Measurements from ENCODE around the gene GIMD1.

The GIMD1 gene

DNA sequence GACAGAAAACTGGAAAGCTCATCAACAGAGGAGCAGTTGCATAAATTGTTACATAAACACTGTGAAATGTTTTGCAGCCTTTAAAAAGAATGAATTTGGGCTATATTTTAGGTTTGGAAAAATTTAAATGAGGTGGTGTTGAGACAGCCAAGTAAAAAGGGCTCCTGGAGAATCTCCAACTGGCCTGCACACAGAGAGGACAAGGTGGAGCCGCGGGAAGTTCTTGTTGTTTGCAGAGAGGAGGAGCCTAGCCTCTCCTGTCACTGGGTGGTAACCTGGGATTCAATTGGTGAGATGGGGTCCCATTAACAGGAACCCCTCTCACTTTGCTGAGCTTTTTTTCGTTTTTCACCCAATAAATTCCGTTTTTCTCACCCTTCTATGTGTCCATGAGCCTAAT lies 13.4 kb downstream of the GIMD1 start:
- H3K9ac ChIP-seq (ENCODE audit: low read depth in 1 of 2, low read length in 2 of 2), result no peak overlapping the region
- H3K27me3 ChIP-seq (ENCODE audit: control insufficient read depth in 1 of 2, insufficient read depth in 2 of 2, low read length in 2 of 2), result no peaks in the 10 kb centered on the region
- no peaks in the 10 kb centered on the region for H3K9me3 ChIP-seq (ENCODE audit: control insufficient read depth in 1 of 2, low read length in 2 of 2)
- peaks cover 0 to 11% of the 10 kb centered on the region in 2 donors for H3K36me3 ChIP-seq (ENCODE audit: control insufficient read depth in 1 of 2, insufficient read depth in 2 of 2, low read length in 2 of 2)
- no peaks in the 10 kb centered on the region for H3K4me1 ChIP-seq (ENCODE audit: control insufficient read depth in 1 of 2, insufficient read depth in 2 of 2, low read length in 2 of 2)
- H3K27ac ChIP-seq (ENCODE audit: low read depth, low read length), result no peak overlapping the region
- no peak overlapping the region for H3K4me3 ChIP-seq (ENCODE audit: low read depth in 1 of 2, low read length in 2 of 2)

DNA sequence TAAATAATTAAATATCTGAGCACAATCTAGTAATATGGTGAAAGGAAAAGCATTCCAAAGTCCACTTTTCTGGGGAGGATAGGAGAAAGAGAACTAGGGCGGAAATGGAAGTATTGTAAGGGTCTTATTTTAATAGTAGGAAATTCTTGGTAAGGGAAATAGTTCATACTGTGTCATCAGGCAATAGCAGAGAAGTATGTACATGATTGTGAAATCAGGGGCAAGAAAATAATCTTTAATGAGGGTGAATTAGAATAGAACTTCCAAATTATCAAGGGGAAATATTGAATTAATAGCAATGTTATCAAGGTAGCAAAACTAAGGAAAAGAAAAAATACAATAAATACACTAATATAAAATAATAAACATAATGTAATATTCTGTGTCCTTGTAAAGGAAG lies 14.8 kb downstream of the GIMD1 start:
- Histone ChIP-seq H3K27me3 (ENCODE audit: control insufficient read depth in 1 of 2, insufficient read depth in 2 of 2, low read length in 2 of 2) (no peaks in the 10 kb centered on the region), H3K27ac (ENCODE audit: low read depth, low read length) (no peak overlapping the region), H3K36me3 (ENCODE audit: control insufficient read depth in 1 of 2, insufficient read depth in 2 of 2, low read length in 2 of 2) (peaks cover 5 to 12% of the 10 kb centered on the region in 2 donors), H3K4me1 (ENCODE audit: control insufficient read depth in 1 of 2, insufficient read depth in 2 of 2, low read length in 2 of 2) (no peaks in the 10 kb centered on the region), H3K9me3 (ENCODE audit: control insufficient read depth in 1 of 2, low read length in 2 of 2) (no peaks in the 10 kb centered on the region), H3K4me3 (ENCODE audit: low read depth in 1 of 2, low read length in 2 of 2) (no peak overlapping the region), H3K9ac (ENCODE audit: low read depth in 1 of 2, low read length in 2 of 2) (no peak overlapping the region)

DNA sequence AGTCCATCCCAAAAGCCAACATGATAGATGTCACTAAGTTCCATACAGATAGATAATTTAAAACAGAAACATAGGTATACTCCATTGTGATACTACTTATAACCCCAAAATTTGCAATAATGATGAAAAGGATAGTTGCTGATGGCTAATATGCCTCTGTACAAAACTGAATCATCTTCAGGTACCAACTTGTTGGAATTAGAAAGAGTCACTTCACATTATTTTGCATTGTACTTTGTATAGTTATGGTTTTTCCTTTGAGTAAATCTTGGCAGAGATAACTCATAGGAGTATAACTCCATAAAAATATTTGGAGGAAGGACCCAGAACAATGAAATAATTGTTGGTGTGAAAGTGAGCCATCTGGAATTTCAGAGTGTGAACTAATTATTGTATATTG lies 17.6 kb downstream of the GIMD1 start:
- Histone ChIP-seq H3K9me3 (ENCODE audit: control insufficient read depth in 1 of 2, low read length in 2 of 2) (no peaks in the 10 kb centered on the region), H3K4me3 (ENCODE audit: low read depth in 1 of 2, low read length in 2 of 2) (no peak overlapping the region), H3K4me1 (ENCODE audit: control insufficient read depth in 1 of 2, insufficient read depth in 2 of 2, low read length in 2 of 2) (no peaks in the 10 kb centered on the region), H3K9ac (ENCODE audit: low read depth in 1 of 2, low read length in 2 of 2) (no peak overlapping the region), H3K27ac (ENCODE audit: low read depth, low read length) (no peak overlapping the region), H3K36me3 (ENCODE audit: control insufficient read depth in 1 of 2, insufficient read depth in 2 of 2, low read length in 2 of 2) (peaks cover 9 to 19% of the 10 kb centered on the region in 2 donors), H3K27me3 (ENCODE audit: control insufficient read depth in 1 of 2, insufficient read depth in 2 of 2, low read length in 2 of 2) (no peaks in the 10 kb centered on the region)

DNA sequence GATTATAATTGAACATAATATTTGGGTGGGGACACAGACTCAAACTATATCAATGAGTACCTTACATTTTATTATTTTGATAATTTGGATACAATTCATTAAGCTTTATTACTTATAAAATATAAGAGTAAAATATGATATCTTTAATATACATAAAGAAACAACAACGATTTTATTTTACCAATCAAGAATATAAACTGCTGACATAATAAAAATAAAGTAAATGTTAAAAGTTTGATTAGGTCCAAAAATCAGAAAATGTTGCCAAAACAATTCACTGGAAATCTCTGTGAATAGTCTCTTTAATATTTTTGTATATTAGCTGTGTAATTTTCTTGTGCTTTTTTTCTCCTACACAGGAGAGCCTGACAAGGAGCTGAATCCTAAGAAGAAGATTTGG lies 21.4 kb downstream of the GIMD1 start:
- H3K27me3 ChIP-seq (ENCODE audit: control insufficient read depth in 1 of 2, insufficient read depth in 2 of 2, low read length in 2 of 2), result no peaks in the 10 kb centered on the region
- peaks cover 0 to 6% of the 10 kb centered on the region in 2 donors for H3K4me1 ChIP-seq (ENCODE audit: control insufficient read depth in 1 of 2, insufficient read depth in 2 of 2, low read length in 2 of 2)
- no peak overlapping the region for H3K9ac ChIP-seq (ENCODE audit: low read depth in 1 of 2, low read length in 2 of 2)
- no peaks in the 10 kb centered on the region for H3K9me3 ChIP-seq (ENCODE audit: control insufficient read depth in 1 of 2, low read length in 2 of 2)
- no peak overlapping the region for H3K27ac ChIP-seq (ENCODE audit: low read depth, low read length)
- H3K4me3 ChIP-seq (ENCODE audit: low read depth in 1 of 2, low read length in 2 of 2), result no peak overlapping the region
- peaks cover 9 to 19% of the 10 kb centered on the region in 2 donors for H3K36me3 ChIP-seq (ENCODE audit: control insufficient read depth in 1 of 2, insufficient read depth in 2 of 2, low read length in 2 of 2)

DNA sequence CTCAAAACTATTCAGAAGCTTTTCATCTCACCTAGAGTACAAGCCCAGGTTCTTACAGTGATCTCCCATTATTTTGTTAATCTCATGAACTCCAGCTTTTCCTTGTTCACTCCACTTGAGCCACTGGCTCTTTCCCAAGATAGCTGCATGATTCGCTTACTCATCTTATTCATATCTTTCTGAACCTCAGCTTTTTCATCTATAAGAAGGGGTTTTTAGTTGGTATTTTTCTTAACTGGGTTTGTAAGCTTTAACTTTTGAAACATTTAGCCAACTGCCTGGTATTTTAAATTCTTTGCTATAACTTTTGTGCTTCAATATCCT lies 24.0 kb downstream of the GIMD1 start:
- Histone ChIP-seq H3K27me3 (ENCODE audit: control insufficient read depth in 1 of 2, insufficient read depth in 2 of 2, low read length in 2 of 2) (no peaks in the 10 kb centered on the region), H3K36me3 (ENCODE audit: control insufficient read depth in 1 of 2, insufficient read depth in 2 of 2, low read length in 2 of 2) (peaks cover 8 to 16% of the 10 kb centered on the region in 2 donors), H3K9ac (ENCODE audit: low read depth in 1 of 2, low read length in 2 of 2) (no peak overlapping the region), H3K4me1 (ENCODE audit: control insufficient read depth in 1 of 2, insufficient read depth in 2 of 2, low read length in 2 of 2) (peaks cover 0 to 6% of the 10 kb centered on the region in 2 donors), H3K4me3 (ENCODE audit: low read depth in 1 of 2, low read length in 2 of 2) (no peak overlapping the region), H3K27ac (ENCODE audit: low read depth, low read length) (no peak overlapping the region), H3K9me3 (ENCODE audit: control insufficient read depth in 1 of 2, low read length in 2 of 2) (no peaks in the 10 kb centered on the region)

DNA sequence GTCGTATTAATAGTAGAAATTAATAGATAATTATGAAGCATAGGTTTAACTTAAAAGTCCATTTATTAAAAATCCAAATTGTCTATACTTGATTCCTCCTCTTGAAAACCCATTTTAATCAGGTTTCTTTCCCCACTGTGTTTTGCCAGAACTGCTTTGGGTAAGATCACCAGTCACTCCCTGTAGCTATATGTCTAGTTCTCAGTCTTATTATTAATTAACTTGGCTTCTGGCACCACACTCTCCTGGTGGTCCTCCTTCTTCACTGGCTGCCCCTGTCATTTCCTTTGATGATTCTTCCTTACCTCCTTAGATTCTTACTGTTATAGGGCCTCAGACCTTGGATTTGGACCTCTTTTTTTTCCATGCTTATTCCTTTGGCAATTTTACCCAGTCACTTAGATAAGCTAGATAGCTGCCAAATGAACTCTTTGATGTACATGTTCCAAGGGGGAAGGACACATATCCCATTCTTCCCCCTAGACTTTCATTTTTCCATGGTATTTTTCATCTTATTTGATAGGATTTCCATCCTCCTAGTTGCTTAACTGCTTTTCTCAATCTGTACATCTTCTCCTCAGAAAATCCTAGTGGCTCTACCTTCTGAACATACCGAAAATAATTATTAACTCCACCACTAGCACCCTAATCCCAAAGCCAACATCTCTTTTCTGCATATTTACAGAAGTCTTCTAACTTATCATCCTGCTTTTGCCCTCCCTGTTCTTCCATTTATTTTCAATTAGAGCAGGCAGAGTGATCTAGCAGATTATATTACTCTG lies 24.5 kb downstream of the GIMD1 start:
- peaks cover 4 to 19% of the 10 kb centered on the region in 2 donors for H3K36me3 ChIP-seq (ENCODE audit: control insufficient read depth in 1 of 2, insufficient read depth in 2 of 2, low read length in 2 of 2)
- no peaks in the 10 kb centered on the region for H3K27me3 ChIP-seq (ENCODE audit: control insufficient read depth in 1 of 2, insufficient read depth in 2 of 2, low read length in 2 of 2)
- no peak overlapping the region for H3K9ac ChIP-seq (ENCODE audit: low read depth in 1 of 2, low read length in 2 of 2)

DNA sequence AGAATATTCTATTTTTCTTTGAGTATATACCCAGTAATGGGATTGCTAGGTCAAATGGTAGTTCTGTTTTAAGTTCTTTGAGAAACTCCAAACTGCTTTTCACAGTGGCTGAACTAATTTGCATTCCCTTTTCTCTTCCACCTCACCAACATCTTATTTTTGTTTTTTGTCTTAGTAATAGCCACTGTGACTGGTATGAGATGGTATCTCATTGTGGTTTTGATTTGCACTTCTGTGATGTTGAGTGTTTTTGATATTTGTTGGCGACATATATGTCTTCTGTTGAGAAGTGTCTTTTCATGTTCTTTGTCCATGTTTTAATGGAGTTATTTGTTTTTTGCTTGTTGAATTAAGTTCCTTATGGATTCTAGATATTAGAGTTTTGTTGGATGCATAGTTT lies 27.8 kb downstream of the GIMD1 start:
- peaks cover 0 to 6% of the 10 kb centered on the region in 2 donors for H3K4me1 ChIP-seq (ENCODE audit: control insufficient read depth in 1 of 2, insufficient read depth in 2 of 2, low read length in 2 of 2)
- no peak overlapping the region for H3K9ac ChIP-seq (ENCODE audit: low read depth in 1 of 2, low read length in 2 of 2)
- H3K27me3 ChIP-seq (ENCODE audit: control insufficient read depth in 1 of 2, insufficient read depth in 2 of 2, low read length in 2 of 2), result no peaks in the 10 kb centered on the region
- H3K4me3 ChIP-seq (ENCODE audit: low read depth in 1 of 2, low read length in 2 of 2), result no peak overlapping the region
- H3K27ac ChIP-seq (ENCODE audit: low read depth, low read length), result no peak overlapping the region
- peaks cover 0 to 5% of the 10 kb centered on the region in 2 donors for H3K9me3 ChIP-seq (ENCODE audit: control insufficient read depth in 1 of 2, low read length in 2 of 2)
- H3K36me3 ChIP-seq (ENCODE audit: control insufficient read depth in 1 of 2, insufficient read depth in 2 of 2, low read length in 2 of 2), result peaks cover 17 to 40% of the 10 kb centered on the region in 2 donors

More for the DNA sequence above, 24.5 kb downstream of the GIMD1 start:
- Histone ChIP-seq H3K27ac (ENCODE audit: low read depth, low read length) (no peak overlapping the region), H3K4me3 (ENCODE audit: low read depth in 1 of 2, low read length in 2 of 2) (no peak overlapping the region), H3K4me1 (ENCODE audit: control insufficient read depth in 1 of 2, insufficient read depth in 2 of 2, low read length in 2 of 2) (peaks cover 0 to 6% of the 10 kb centered on the region in 2 donors), H3K9me3 (ENCODE audit: control insufficient read depth in 1 of 2, low read length in 2 of 2) (no peaks in the 10 kb centered on the region)

DNA sequence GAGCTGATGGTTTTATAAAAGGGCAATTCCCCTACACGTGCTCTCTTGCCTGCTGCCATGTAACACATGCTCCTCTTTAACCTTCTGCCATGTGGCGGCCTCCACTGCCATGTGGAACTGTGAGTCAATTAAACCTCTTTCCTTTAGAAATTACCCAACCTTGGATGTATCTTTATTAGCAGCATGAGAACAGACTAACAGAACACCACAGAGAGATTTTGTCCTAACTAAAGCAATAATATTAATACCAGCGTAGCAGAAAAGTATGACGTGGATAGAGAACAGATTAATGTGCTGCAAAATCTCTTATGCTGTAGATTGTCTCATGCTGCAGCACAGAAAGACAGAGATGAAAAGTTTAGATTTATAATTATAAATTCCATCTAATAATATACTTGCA lies 29.1 kb downstream of the GIMD1 start:
- no peak overlapping the region for H3K4me3 ChIP-seq (ENCODE audit: low read depth in 1 of 2, low read length in 2 of 2)
- H3K36me3 ChIP-seq (ENCODE audit: control insufficient read depth in 1 of 2, insufficient read depth in 2 of 2, low read length in 2 of 2), result peaks cover 17 to 52% of the 10 kb centered on the region in 2 donors
- H3K27ac ChIP-seq (ENCODE audit: low read depth, low read length), result no peak overlapping the region
- H3K27me3 ChIP-seq (ENCODE audit: control insufficient read depth in 1 of 2, insufficient read depth in 2 of 2, low read length in 2 of 2), result no peaks in the 10 kb centered on the region
- H3K9me3 ChIP-seq (ENCODE audit: control insufficient read depth in 1 of 2, low read length in 2 of 2), result peaks cover 0 to 5% of the 10 kb centered on the region in 2 donors
- H3K4me1 ChIP-seq (ENCODE audit: control insufficient read depth in 1 of 2, insufficient read depth in 2 of 2, low read length in 2 of 2), result no peaks in the 10 kb centered on the region
- no peak overlapping the region for H3K9ac ChIP-seq (ENCODE audit: low read depth in 1 of 2, low read length in 2 of 2)

DNA sequence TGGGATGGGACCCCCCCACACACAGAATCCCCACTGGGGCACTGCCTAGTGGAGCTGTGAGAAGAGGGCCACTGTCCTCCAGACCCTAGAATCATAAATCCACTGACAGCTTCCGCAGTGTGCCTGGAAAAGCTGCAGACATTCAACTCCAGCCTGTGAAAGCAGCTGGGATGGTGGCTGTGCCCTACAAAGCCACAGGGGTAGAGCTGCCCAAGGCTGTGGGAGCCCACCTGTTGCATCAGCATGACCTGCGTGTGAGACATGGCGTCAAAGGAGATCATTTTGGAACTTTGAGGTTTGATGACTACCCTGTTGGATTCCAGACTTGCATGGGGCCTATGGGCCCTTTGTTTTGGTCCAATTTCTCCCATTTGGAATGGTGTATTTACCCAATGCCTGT lies 29.9 kb downstream of the GIMD1 start:
- no peaks in the 10 kb centered on the region for H3K4me1 ChIP-seq (ENCODE audit: control insufficient read depth in 1 of 2, insufficient read depth in 2 of 2, low read length in 2 of 2)

DNA sequence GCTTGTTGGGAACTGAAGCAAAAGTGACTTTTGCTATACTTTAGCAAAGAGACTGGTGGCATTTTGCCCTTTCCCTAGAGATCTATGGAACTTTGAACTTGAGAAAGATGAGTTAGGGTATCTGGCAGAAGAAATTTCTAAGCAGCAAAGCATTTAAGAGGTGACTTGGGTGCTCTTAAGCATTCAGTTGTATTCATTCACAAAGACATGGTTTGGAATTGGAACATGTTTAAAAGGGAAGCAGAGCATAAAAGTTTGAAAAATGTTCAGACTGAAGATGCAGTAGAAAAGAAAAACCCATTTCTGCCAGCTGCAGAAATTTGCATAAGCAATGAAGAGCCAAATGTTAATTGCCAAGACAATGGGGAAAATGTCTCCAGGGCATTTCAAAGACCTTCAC lies 30.7 kb downstream of the GIMD1 start:
- Histone ChIP-seq H3K9me3 (ENCODE audit: control insufficient read depth in 1 of 2, low read length in 2 of 2) (peaks cover 0 to 5% of the 10 kb centered on the region in 2 donors), H3K27me3 (ENCODE audit: control insufficient read depth in 1 of 2, insufficient read depth in 2 of 2, low read length in 2 of 2) (no peaks in the 10 kb centered on the region), H3K27ac (ENCODE audit: low read depth, low read length) (no peak overlapping the region), H3K4me1 (ENCODE audit: control insufficient read depth in 1 of 2, insufficient read depth in 2 of 2, low read length in 2 of 2) (peaks cover 0 to 4% of the 10 kb centered on the region in 2 donors), H3K36me3 (ENCODE audit: control insufficient read depth in 1 of 2, insufficient read depth in 2 of 2, low read length in 2 of 2) (peaks cover 17 to 60% of the 10 kb centered on the region in 2 donors), H3K9ac (ENCODE audit: low read depth in 1 of 2, low read length in 2 of 2) (no peak overlapping the region), H3K4me3 (ENCODE audit: low read depth in 1 of 2, low read length in 2 of 2) (no peak overlapping the region)

More for the DNA sequence above, 29.9 kb downstream of the GIMD1 start:
- Histone ChIP-seq H3K9me3 (ENCODE audit: control insufficient read depth in 1 of 2, low read length in 2 of 2) (peaks cover 0 to 5% of the 10 kb centered on the region in 2 donors), H3K4me3 (ENCODE audit: low read depth in 1 of 2, low read length in 2 of 2) (no peak overlapping the region), H3K9ac (ENCODE audit: low read depth in 1 of 2, low read length in 2 of 2) (no peak overlapping the region), H3K27me3 (ENCODE audit: control insufficient read depth in 1 of 2, insufficient read depth in 2 of 2, low read length in 2 of 2) (no peaks in the 10 kb centered on the region), H3K36me3 (ENCODE audit: control insufficient read depth in 1 of 2, insufficient read depth in 2 of 2, low read length in 2 of 2) (peaks cover 17 to 53% of the 10 kb centered on the region in 2 donors), H3K27ac (ENCODE audit: low read depth, low read length) (no peak overlapping the region)

Measured in duodenal mucosa (tissue), 2 donors.